SJCRH30 (cell line): Measurements from ENCODE around the gene CTNNA2. TPM values are rescaled to one million over a fixed set of nuclear protein-coding genes. Genes with fewer than 3 reads are reported as not detected.

Experiments used
- DNase-seq, 2 experiments: peaks; one replicate each; pipeline ENCODE4 v3.0.0-alpha.2; 2015 to 2020
- H3K27ac ChIP-seq: fragments of 250-450 bp; sonication (Bioruptor Pico); 2 replicates; pipeline ENCODE4 v1.5.1; 2020; ENCODE audit warnings: mild to moderate bottlenecking, moderate library complexity
- H3K27me3 ChIP-seq: fragments of 250-450 bp; sonication (Bioruptor Pico); 2 replicates; pipeline ENCODE4 v1.5.1; 2020; ENCODE audit warnings: mild to moderate bottlenecking, moderate library complexity
- H3K36me3 ChIP-seq: fragments of 250-450 bp; sonication (Bioruptor Pico); 2 replicates; pipeline ENCODE4 v1.5.1; 2020; ENCODE audit warnings: mild to moderate bottlenecking, moderate library complexity
- H3K4me1 ChIP-seq: fragments of 250-450 bp; sonication (Bioruptor Pico); 2 replicates; pipeline ENCODE4 v1.5.1; 2020; ENCODE audit warnings: mild to moderate bottlenecking, moderate library complexity
- H3K4me3 ChIP-seq: fragments of 250-450 bp; sonication (Bioruptor Pico); 2 replicates; pipeline ENCODE4 v1.5.1; 2020; ENCODE audit warnings: mild to moderate bottlenecking, moderate library complexity
- H3K9me3 ChIP-seq: fragments of 250-450 bp; sonication (Bioruptor Pico); replicated peaks from 2 replicates; pipeline ENCODE4 v1.5.1; 2020; ENCODE audit warnings: mild to moderate bottlenecking, moderate library complexity
- total RNA-seq: library from RNA; depleted of rRNA; stranded (reverse); fragments of >200 nt; shearing (Covaris generic); gene quantifications from 2 replicates; pipeline ENCODE4 v1.2.3, GENCODE V29; 2014

The CTNNA2 gene
- total RNA-seq, 1 experiment from 2014 or later = not detected

GRCh38 chr2:79817288-79817687 lies 304.4 kb downstream of the CTNNA2 start:
- no peaks in the 10 kb centered on the region for H3K4me1 ChIP-seq
- no peaks in the 10 kb centered on the region for H3K36me3 ChIP-seq
- DNase-seq = no peak
- H3K27me3 ChIP-seq = peaks cover 7% of the 10 kb centered on the region; the same call in 1 of the 2 replicates
- H3K4me3 ChIP-seq = no peak overlapping the region
- H3K27ac ChIP-seq = no peak overlapping the region
- no peaks in the 10 kb centered on the region; the same call in 1 of the 2 replicates for H3K9me3 ChIP-seq

- Histone ChIP-seq H3K27ac (no peak overlapping the region), H3K4me1 (no peaks in the 10 kb centered on the region), H3K36me3 (no peaks in the 10 kb centered on the region), H3K4me3 (no peak overlapping the region), H3K27me3 (peaks cover 10% of the 10 kb centered on the region), H3K9me3 (no peaks in the 10 kb centered on the region)
- DNase-seq = no peak
Observed at GRCh38 chr2:79820281-79820680, 307.4 kb downstream of the CTNNA2 start.

GRCh38 chr2:79822136-79822535 lies 309.3 kb downstream of the CTNNA2 start:
- Histone ChIP-seq H3K9me3 (no peaks in the 10 kb centered on the region), H3K36me3 (no peaks in the 10 kb centered on the region), H3K27ac (no peak overlapping the region), H3K27me3 (peaks cover 10% of the 10 kb centered on the region), H3K4me3 (no peak overlapping the region), H3K4me1 (no peaks in the 10 kb centered on the region)
- DNase-seq = no peak

GRCh38 chr2:79824086-79824786 lies 311.4 kb downstream of the CTNNA2 start:
- Histone ChIP-seq H3K27ac (no peak overlapping the region), H3K4me1 (no peaks in the 10 kb centered on the region), H3K36me3 (no peaks in the 10 kb centered on the region), H3K27me3 (peaks cover 10% of the 10 kb centered on the region), H3K4me3 (no peak overlapping the region), H3K9me3 (no peaks in the 10 kb centered on the region)
- no peak for DNase-seq

- no peak for DNase-seq
- Histone ChIP-seq H3K36me3 (no peaks in the 10 kb centered on the region), H3K27me3 (peaks cover 17% of the 10 kb centered on the region), H3K27ac (no peak overlapping the region), H3K4me1 (no peaks in the 10 kb centered on the region), H3K4me3 (no peak overlapping the region), H3K9me3 (no peaks in the 10 kb centered on the region)
Observed at GRCh38 chr2:79827881-79828280, 315.0 kb downstream of the CTNNA2 start.

GRCh38 chr2:79830501-79830900 lies 317.6 kb downstream of the CTNNA2 start:
- no peak for DNase-seq
- H3K4me1 ChIP-seq = no peaks in the 10 kb centered on the region
- H3K36me3 ChIP-seq = no peaks in the 10 kb centered on the region
- H3K27me3 ChIP-seq = peaks cover 14% of the 10 kb centered on the region
- H3K4me3 ChIP-seq = no peak overlapping the region
- H3K27ac ChIP-seq = no peak overlapping the region
- H3K9me3 ChIP-seq = no peaks in the 10 kb centered on the region

- peaks cover 14% of the 10 kb centered on the region for H3K27me3 ChIP-seq
- no peak for DNase-seq
- H3K27ac ChIP-seq = no peak overlapping the region
- H3K4me1 ChIP-seq = no peaks in the 10 kb centered on the region
- no peaks in the 10 kb centered on the region for H3K9me3 ChIP-seq
- no peak overlapping the region for H3K4me3 ChIP-seq
- no peaks in the 10 kb centered on the region for H3K36me3 ChIP-seq
Observed at GRCh38 chr2:79831961-79832360, 319.1 kb downstream of the CTNNA2 start.

GRCh38 chr2:79832511-79833234 lies 319.8 kb downstream of the CTNNA2 start:
- DNase-seq = no peak
- Histone ChIP-seq H3K4me3 (no peak overlapping the region), H3K27me3 (peaks cover 11% of the 10 kb centered on the region), H3K9me3 (no peaks in the 10 kb centered on the region), H3K27ac (no peak overlapping the region), H3K4me1 (no peaks in the 10 kb centered on the region), H3K36me3 (no peaks in the 10 kb centered on the region)

GRCh38 chr2:79833235-79833878 lies 320.5 kb downstream of the CTNNA2 start:
- Histone ChIP-seq H3K4me1 (no peaks in the 10 kb centered on the region), H3K27me3 (peaks cover 11% of the 10 kb centered on the region), H3K9me3 (no peaks in the 10 kb centered on the region), H3K36me3 (no peaks in the 10 kb centered on the region), H3K27ac (no peak overlapping the region), H3K4me3 (no peak overlapping the region)
- DNase-seq = no peak

- Histone ChIP-seq H3K27ac (no peak overlapping the region), H3K4me1 (no peaks in the 10 kb centered on the region), H3K27me3 (peaks cover 7% of the 10 kb centered on the region), H3K9me3 (no peaks in the 10 kb centered on the region), H3K36me3 (no peaks in the 10 kb centered on the region), H3K4me3 (no peak overlapping the region)
- DNase-seq = no peak
Observed at GRCh38 chr2:79835911-79836310, 323.1 kb downstream of the CTNNA2 start.

- Histone ChIP-seq H3K9me3 (no peaks in the 10 kb centered on the region), H3K36me3 (no peaks in the 10 kb centered on the region), H3K4me1 (no peaks in the 10 kb centered on the region), H3K4me3 (no peak overlapping the region), H3K27ac (no peak overlapping the region), H3K27me3 (peaks cover 21% of the 10 kb centered on the region)
- no peak for DNase-seq
Observed at GRCh38 chr2:79844011-79844410, 331.2 kb downstream of the CTNNA2 start.

- Histone ChIP-seq H3K27me3 (peaks cover 21% of the 10 kb centered on the region; the same call in 1 of the 2 replicates), H3K9me3 (no peaks in the 10 kb centered on the region), H3K36me3 (no peaks in the 10 kb centered on the region), H3K4me1 (no peaks in the 10 kb centered on the region), H3K4me3 (no peak overlapping the region), H3K27ac (no peak overlapping the region)
- DNase-seq = no peak
Observed at GRCh38 chr2:79846878-79847277, 334.0 kb downstream of the CTNNA2 start.

GRCh38 chr2:79849241-79849640 lies 336.4 kb downstream of the CTNNA2 start:
- H3K27me3 ChIP-seq = peaks cover 13% of the 10 kb centered on the region; the same call in 1 of the 2 replicates
- no peaks in the 10 kb centered on the region for H3K4me1 ChIP-seq
- DNase-seq = no peak
- no peaks in the 10 kb centered on the region for H3K36me3 ChIP-seq
- H3K9me3 ChIP-seq = no peaks in the 10 kb centered on the region
- H3K27ac ChIP-seq = no peak overlapping the region
- no peak overlapping the region for H3K4me3 ChIP-seq

- Histone ChIP-seq H3K27me3 (peaks cover 9% of the 10 kb centered on the region; the same call in 1 of the 2 replicates), H3K4me3 (no peak overlapping the region), H3K36me3 (no peaks in the 10 kb centered on the region), H3K9me3 (no peaks in the 10 kb centered on the region), H3K4me1 (no peaks in the 10 kb centered on the region), H3K27ac (no peak overlapping the region)
- DNase-seq = no peak
Observed at GRCh38 chr2:79849949-79850348, 337.1 kb downstream of the CTNNA2 start.

- Histone ChIP-seq H3K4me3 (no peak overlapping the region), H3K27me3 (peaks cover 6% of the 10 kb centered on the region; the same call in 1 of the 2 replicates), H3K36me3 (no peaks in the 10 kb centered on the region), H3K4me1 (no peaks in the 10 kb centered on the region), H3K27ac (no peak overlapping the region), H3K9me3 (no peaks in the 10 kb centered on the region)
- DNase-seq = no peak
Observed at GRCh38 chr2:79850912-79851311, 338.1 kb downstream of the CTNNA2 start.
